Measurements from ENCODE around the gene SNCA.

The SNCA gene

GRCh38 chr4:89836897-89837384, at the start of gene SNCA:
Gene SNCA (minus strand): TSS chr4:89837161. CDS start chr4:89835667, 1,494 bp downstream.
- peak; percentile 37 for DNase-seq (ENCODE audit: low spot score)
- no peak for TF ChIP-seq CTCF (IDR thresholded peaks at IDR 0.05; ENCODE audit: extremely low read depth, missing control alignments)

DNA sequence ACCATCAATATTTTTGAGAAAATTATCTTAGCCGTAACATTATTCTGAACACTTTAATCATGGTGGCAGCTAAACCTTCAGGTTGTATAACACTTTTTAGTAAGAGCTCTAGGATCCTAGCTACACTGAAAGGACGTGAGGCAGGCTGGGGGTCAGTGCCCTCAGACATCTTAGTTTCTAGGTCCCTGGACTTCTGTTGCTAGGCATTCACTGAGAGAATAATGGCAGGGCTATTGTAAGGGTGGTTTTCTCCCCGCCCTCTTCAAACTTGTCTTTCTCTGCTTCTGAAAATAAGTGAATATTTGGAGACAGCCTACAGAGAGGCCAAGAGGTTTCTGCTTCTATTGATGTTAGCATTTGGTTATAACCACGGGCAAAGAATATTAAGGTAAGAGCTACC, 42.3 kb upstream of the SNCA start:
- TF ChIP-seq CTCF (IDR thresholded peaks at IDR 0.05; ENCODE audit: extremely low read depth, missing control alignments), result no peak
- DNase-seq (ENCODE audit: low spot score), result no peak

- no peak for DNase-seq (ENCODE audit: low spot score)
- TF ChIP-seq CTCF (IDR thresholded peaks at IDR 0.05; ENCODE audit: extremely low read depth, missing control alignments), result no peak
These were observed 41.6 kb upstream of the SNCA start for GRCh38 chr4:89878611-89879010.

DNA sequence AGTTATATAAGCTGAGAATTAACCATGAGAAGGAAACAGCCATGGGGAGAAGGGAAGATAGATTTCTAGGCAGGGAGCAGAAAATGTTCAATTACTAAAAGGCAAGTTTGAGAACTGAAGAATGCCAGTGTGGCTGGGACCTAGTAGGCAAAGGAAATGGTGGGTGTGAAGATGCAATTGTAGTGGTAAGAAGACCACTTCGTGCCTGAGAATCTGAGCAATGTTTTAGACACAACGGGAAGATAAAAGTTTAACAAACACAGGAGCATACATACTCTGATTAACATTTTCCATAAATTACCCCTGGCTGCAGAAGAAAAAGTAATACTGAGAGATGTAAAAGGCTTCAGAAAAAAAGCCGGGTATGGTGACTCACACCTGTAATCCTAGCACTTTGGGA, 39.6 kb upstream of the SNCA start:
- DNase-seq (ENCODE audit: low spot score), result no peak
- TF ChIP-seq CTCF (IDR thresholded peaks at IDR 0.05; ENCODE audit: extremely low read depth, missing control alignments), result no peak

DNA sequence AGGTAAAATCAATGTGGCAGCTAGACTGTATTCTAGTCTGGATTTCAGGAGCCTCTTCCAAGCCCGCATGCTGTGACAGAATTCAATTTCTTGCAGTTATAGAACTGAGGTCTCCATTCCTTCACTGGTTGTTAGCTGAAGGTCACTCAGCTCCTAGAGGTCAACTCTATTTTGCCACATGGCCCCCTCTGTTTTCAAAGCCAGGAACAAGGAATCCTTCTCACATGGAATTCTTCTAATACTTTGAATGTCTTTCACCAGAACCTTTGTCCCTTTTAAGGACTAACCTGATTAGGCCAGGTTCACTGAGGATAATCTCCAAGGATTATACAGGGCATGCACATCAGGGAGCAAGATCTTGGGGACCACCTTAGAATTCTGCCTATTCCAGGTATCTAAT, 34.2 kb upstream of the SNCA start:
- DNase-seq (ENCODE audit: low spot score), result no peak
- no peak for TF ChIP-seq CTCF (IDR thresholded peaks at IDR 0.05; ENCODE audit: extremely low read depth, missing control alignments)

DNA sequence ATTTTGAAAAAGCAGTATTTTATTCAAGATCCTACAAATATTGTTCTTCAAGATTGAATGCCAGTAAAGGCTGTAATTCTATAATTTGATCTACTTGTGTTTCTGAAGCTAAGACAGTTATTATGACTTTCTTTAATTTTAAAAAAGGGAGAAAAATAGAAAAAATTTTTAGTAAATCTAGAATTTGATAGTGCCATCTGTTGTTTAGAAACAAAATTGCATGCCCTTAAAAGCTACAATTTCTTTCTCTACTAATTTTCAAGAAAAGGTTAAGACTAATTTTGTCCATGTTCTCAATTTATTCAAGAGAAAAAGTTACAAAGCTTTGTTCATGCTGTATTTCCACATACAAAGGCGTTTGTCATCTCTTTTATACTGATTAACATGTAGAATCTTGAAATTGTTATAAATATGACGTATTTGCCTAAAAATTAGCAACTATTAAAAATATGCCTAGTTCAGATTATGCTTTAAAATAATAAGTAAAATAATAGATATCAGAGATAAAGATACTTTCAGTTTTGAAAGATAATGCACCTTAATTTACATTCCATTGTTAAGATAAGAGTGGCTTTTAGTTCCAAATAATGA, 32.1 kb upstream of the SNCA start:
- DNase-seq (ENCODE audit: low spot score), result no peak
- TF ChIP-seq CTCF (IDR thresholded peaks at IDR 0.05; ENCODE audit: extremely low read depth, missing control alignments), result no peak

GRCh38 chr4:89868276-89868675, 31.3 kb upstream of the SNCA start:
- no peak for TF ChIP-seq CTCF (IDR thresholded peaks at IDR 0.05; ENCODE audit: extremely low read depth, missing control alignments)
- no peak for DNase-seq (ENCODE audit: low spot score)
